Fibroblast of peridontal ligament (primary cell): ENCODE results near the gene WDR18.

Source experiments
- DNase-seq: peaks from one replicate; pipeline ENCODE4 v3.0.0-alpha.2; 2010; ENCODE audit errors: extremely low read depth

The WDR18 gene

DNA sequence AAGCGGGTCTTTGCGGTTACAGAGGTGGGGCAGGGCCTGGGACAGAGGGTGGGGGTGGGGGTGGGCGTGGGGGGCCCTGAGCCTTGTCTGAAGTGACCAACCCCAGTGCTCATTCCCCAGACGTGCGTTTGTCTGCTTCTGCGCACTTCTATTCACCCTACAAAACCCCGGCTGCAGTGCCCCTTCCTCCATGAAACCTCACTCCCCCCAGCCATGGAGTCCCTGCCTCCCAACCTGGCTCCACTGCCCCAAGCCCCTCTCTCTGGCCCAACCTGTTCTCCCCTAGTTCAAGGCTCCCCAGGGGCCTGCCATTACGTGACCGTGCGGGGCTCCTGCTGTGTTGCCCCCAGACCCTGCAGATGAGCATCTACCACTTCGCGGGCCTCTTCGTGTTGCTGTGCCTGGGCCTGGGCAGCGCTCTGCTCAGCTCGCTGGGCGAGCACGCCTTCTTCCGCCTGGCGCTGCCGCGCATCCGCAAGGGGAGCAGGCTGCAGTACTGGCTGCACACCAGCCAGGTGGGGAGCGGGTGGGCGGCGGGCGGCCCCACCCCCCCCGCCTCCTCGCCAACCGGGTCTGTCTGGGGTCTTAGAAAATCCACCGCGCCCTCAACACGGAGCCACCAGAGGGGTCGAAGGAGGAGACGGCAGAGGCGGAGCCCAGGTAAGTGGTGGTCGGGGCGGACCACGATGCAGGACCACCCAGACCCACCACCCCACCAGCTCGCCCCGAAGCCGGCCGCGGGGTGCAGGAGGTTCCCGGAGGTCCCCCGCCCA, 24.3 kb downstream of the WDR18 start:
- no peak for DNase-seq

DNA sequence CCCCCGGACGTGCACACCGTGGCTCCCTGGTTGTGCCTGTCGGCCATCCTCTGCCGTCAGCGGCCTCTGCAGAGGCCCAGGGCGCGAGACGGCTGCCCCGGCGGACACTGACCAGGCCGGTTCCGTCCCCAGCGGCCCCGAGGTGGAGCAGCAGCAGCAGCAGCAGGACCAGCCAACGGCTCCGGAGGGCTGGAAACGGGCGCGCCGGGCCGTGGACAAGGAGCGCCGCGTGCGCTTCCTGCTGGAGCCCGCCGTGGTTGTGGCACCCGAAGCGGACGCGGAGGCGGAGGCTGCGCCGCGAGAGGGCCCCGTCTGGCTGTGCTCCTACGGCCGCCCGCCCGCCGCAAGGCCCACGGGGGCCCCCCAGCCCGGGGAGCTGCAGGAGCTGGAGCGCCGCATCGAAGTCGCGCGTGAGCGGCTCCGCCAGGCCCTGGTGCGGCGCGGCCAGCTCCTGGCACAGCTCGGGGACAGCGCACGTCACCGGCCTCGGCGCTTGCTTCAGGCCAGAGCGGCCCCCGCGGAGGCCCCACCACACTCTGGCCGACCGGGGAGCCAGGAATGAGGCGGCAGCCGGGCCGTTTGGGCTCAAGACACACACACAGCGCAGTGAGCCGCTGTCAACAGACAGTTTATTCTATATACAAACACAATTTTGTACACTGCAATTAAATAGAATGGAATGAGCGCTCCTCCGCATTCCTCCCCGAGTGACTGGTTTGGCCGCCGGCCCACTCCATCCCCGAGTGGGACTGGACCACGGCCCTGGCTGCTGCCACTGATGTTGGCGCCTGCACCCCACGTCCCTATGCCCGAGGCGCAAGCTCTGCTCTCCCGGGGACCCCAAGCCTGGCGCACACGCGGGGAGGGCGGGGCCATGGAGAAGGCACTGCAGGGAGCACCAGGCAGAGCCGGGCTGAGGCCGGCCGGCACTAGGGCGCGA, 25.2 kb downstream of the WDR18 start:
- DNase-seq = peak; percentile 87

DNA sequence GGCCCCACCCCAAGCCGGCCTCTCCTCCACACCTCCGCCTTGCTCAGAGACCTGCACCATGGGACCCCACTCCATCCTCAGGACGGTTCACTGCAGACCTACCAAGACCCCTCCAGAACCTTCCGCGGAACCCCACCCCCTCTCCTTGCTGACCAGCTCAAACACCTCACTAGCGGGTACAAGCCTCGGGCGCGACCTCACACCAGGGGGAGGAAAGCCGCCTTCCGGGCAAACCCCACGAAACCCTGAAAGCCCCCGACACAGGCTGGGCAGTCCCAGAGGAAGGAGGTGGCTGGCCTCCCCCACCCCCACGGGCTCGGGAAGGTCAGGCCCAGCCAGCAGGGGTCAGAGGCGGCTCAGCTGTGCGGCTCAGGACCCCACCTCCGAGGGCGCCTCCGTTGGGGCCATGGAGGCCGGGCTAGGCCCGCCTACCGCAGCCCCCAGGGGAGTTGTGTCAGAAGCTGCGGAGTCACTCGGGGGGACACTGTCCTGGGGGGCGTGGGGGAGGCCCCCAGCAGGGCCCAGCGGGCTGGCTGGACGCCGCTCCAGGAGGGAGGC, 25.9 kb downstream of the WDR18 start:
- no peak for DNase-seq

DNA sequence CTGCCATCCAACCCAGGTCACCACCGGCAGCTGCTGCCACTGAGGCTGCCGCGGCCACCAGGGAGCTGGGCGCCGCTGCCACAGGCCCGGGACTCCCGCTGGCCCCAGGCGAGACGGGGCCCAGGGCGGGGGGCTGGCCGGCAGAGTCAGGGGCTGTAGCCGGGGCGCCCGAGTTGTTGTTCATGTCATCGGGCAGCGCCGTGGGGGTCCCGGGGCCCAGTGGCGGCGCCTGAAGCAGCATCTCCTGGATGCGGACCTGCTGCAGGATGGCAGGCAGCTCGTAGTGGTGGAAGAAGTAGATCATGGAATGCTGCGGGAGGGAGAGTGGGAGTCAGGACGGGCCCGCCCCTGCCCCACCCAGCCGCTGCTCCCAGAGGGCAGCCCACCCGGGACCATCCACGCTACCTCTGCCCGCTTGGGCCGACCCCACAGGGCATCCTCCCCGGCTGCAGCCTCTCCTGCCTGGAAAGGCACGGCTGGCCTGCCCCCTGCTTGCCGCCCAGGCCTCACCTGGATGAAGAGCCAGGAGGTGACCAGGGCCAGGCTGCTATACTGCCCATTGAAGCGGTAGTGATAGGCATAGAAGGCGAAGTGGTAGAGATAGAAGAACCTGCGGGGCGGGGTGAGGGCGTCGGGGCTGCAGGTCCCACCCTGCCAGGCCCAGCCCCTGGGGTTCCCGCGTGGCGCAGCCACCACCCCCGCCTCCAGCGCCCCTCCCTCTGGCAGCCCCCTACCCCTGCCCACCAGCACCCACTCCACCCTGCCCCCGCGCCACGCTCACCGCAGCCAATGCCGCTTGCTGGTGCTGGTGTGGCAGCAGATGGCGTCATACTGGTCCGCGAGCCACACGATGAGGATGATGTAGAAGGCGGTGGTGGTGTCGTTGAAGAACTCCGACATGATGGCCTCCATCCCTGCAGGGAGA, 26.7 kb downstream of the WDR18 start:
- no peak for DNase-seq

DNA sequence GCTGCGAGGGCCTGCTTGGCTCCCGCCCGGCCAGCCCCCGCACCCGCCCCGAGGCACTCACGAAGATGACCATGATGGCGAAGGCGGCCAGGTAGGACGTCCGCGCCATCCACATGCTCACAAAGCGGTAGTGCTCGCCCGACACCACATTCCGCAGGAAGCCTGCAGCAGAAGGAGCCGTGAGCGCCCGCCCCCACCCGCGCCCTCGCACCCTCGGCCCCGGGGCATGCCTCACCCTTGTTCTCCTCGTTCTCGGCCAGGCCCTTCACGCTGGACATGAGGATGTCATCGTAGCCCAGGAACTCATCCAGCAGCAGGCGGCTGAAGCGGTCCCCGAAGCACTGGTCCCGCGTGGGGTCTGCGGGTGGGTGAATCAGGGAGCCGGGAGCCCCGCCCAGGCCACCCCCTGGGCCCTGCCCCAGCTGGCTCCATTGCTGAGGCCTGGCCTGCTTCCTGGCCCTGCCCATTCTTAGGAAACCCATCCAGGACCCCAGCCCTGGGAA, 27.7 kb downstream of the WDR18 start:
- DNase-seq = no peak

DNA sequence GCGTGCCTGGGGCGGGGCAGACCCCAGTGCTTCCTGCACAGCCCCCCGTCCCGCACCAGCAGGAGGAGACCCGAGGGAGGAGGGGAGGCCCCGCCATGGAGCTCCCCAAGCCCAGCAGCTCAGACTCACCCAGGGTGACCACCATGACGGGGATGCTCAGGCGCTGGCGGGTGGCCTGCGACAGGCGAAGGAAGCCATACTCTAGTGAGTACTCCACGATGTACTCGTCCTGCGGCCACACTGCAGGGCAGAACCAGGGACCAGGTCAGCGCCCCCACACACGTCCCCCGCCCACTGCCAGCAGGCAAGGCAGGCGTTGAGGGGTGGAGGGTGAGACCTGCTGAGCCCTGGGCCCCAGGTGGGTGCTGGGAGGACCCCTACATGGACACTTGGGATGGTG, 28.2 kb downstream of the WDR18 start:
- no peak for DNase-seq

DNA sequence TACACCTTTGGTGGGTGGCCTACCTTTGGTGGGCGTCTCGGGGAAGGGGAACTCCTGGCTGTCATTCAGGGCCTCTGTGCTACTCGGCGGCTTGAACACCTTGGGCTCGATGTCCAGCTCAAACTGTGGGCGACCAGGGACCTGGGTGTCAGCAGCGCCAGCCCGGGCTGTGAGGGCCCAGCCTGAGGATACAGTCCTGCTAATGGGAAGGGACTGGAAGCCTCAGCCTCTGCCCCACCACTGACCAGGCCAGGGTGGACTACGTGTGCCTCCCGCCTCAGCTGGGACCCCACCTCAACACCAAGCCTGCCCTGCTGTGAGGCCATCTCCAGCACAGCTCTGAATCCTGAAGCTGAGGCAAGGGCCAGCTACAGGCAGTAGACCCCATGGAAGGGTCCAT, 29.1 kb downstream of the WDR18 start:
- DNase-seq = no peak

DNA sequence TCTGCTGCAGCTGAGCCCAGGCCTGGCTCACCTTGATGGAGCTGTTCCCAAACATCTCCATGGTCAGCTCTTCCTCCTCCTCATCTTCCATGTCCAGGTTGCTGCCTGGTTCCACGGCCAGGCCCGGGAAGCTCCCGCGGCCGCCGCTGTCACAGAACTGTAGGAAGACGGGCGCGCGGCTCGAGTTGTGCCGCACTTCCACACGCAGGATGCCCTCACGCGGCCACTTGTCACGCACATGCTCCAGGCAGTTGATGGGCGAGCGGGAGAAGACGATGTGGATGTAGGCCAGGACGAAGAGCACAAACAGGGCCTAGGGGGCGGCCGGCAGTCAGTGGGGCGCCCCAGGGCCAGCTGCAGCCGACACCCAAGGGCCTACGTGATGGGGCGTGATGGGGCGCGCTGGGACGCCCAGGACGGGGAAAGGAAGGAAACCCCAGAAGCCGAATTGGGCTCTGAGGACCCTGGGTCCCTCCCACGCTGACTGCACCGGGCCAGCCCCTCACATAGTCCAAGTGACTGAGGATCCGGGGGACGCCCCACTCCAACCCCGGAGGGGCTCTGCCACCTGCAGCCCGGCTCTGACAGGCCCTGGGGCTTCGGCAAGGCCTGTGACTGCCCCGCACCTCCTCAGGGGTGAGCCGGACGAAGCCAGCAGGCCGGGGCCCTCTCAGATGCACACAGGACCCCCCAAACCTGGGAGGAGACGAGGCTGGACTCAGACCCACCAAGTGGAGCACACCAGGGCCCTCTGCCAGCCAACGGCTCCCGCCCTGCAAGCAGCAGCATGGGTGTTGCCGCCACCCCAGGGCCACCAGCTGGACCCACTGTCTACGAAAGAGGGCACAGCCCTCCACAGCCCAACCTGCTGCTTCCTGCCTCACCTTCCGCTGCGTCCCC, 30.3 kb downstream of the WDR18 start:
- no peak for DNase-seq

DNA sequence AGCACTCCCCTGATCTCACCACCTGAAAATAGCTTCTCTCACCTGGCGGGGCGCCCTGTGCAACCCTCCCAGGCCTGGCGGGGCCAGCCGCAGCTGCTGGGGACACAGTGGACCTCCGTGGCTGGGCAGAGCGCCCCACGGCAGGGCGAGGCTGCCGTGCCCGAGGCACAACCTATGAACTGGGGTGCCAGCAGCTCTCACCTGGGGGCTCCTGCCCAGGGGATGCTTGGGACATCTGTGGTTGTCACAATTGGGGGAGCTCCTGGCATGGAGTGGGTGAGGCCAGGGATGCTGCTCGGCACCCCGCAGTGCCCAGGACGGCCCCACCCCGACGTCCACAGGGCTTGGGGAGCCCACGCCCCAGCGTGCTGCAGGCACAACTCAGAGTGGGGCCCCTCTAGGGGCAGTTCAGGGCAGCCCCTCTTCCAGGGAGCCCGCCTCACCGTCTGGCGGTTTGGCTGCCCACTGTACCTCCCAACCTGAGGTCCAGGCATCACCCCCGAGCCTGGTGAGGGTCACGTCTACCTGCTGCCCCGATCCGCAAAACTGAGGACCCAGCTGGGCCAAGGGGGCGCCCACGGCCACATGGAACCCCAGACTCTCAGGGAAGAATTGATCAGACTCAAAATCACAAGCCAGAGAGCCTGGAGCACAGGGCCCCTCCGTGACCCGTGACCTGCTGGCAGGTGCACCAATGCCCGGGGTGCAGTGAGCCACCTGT, 31.1 kb downstream of the WDR18 start:
- no peak for DNase-seq

DNA sequence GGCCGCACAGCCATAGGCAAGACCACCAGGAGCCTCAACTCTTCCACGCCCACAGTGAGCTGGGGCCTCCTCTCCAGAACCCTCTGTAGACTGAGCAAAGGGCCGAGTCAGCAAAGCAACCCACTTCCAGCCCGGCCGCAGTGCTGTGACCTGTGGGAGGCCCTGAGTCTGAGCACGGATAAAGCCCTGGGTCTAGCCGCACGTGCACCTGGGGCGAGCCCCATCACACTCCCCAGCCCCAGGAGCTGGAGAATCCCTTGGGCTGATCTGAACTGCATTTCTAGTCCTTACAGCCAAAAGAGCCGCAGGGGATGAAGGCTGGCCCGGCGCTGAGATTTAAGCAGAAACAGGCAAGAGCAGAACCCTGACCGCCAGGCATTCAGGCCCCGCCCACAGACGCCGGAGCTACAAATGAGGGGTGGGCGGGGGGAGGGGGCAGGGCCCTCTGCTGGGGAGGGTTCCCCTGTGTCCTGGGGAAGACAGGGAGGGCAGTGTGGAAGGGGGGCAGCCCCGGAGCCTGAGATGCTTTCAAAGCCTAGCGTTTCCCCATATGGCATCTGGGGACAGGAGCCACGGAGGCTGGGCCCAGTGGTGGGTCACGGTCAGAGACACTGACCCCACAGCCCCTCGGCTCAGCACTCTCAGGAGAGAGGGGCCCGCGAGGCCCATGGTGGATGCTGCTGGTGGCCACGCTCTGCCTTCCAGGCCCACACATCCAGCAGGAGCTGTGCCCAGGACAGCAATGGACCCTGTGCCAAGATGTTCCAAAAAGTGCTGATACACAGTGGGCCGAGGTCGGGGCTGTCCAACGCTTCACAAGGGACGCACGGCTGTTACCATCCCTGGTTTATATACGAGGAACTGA, 31.9 kb downstream of the WDR18 start:
- no peak for DNase-seq

DNA sequence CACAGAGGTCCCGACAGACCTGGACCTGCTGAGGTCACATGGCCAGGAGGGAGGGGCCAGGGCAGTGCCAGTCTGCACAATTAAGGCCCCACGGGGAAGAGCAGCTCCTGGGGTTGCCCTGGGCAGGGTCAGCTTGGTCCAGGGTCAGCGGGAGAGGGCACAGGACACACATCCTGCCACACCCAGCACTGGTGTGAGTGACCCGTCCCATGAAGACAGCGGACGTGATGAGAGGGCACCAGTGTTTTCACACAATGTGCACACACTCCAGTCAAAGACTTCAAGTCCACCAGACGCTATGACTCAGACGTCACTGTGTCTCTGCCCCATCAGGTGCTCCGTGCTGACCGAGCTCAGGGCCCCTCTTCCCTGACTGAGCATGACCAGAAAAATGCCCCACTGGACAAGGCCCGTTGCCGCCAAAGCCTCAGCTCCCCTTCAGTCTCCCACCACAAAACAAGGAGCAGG, 32.5 kb downstream of the WDR18 start:
- no peak for DNase-seq

DNA sequence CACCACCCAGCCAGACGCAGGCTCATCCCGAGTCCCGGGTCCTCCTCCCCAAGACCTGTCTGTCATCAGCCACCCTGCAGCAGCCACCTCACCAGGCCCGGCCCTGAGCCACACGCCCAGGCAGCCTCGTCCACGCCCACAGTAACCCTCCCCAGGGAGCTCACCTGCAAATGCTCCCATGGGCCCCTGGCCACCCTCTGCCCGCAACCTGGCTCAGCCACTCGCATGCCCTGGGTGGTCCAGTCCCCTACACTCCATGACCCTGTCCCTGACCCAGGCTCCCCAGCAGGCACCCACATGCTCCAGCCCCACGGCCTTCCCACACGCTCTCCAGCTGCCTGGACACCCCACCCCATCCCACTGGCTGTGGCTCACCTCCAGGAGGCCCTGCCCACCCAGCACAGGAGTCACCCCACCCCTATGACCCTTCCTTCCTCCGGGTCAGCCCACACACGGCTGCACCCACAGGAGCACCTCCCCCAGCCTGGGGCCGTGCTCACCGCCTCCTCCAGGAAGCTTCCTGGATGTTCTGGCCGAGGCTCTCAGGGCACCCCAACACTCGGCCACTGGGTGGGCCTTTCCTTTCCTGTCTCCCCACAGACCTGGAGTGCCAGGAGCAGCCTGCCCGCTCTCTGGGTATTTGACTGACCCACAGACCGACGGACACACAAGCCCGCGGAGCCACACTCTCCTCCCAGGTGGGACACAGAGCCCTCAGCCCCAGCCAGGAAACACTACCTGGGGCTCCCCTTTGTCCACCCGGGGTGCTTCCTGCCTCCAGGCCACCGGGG, 33.2 kb downstream of the WDR18 start:
- DNase-seq = no peak

DNA sequence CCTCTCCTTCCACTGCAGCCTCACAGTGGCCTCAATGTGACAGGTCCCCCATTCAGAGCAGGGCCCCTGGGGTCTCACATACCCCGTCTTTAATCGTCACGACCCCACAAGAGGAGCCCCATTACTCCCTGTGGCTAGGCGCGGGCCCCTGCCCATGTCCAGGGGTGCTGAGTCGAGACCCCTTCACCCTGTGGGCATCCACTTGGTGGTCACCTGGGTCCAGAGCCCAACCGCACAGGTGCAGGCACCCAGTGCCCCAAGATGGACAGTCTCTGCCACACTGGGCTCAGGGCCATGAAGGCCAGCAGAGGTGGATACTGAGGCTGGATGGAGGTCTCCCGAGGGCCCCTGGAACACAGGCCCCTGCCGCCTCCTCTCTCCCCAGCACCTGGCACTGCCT, 33.8 kb downstream of the WDR18 start:
- DNase-seq = no peak

DNA sequence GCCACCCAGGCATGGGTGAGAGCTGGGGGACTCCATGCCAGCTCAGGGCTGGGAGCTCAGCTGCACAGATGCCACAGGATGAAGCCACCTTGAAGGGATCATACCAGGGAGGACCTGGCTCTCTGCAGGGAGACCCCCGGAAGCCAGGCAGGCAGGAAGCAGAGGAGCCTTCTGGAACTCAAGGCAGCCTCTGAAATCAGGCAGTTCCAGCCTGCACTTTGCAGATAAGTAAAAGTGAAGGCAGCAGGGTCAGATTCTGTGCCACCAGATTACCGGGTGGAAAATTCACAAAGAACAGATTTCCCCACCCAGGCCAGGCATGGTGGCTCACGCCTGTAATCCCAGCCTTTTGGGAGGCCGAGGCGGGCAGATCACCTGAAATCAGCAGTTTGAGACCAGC, 34.2 kb downstream of the WDR18 start:
- no peak for DNase-seq

DNA sequence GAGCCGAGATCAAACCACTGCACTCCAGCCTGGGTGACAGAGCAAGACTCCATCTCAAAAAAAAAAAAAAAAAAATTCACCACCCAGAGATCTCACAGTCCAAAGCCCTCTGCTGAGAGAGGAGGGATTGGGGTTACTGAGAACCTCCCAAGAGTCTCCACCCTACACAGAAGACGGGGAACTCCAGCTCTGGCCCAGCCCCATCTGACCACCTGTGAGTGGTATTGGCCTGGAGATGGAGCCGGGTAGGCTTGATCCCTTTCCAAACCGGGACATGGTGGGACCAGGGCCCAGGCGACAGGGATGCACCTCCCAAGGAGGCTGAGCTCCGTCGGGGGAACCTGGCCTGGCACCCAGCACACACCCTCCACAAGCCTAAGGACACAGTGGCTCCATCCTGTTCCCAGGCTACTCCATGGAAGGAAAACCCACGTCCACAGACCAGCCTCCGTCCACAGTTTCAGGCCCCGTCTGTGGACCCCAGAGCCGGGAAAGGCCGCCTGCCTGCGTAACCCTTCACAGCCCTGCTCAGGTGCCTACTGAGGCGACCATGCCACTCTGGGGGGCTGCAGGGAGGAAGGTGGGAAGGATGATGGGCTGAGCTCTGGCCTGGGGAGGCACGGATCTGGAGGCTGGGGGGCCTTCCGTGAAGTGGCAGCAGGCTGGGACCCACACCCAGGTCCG, 34.9 kb downstream of the WDR18 start:
- no peak for DNase-seq

DNA sequence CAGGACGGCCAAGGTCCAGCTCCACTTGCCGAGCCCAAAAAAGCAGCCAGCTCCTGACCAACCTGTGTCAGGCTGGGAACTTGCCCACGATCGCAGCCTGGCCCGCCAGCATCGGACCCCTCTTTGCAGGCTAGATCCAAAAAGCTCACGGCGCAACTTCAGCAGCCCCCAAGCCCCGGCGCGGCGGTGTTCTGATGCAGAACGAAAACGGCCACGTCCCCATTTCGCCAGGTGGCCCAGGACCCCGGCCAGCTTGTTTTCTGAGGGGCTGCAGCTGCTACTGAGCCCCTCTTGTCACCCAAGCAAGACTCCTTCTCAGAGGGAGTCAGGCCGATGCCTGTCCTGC, 35.4 kb downstream of the WDR18 start:
- no peak for DNase-seq
